NCI-H1436 treated with DMSO at 0.1 percent for 48 hours (cell line): ENCODE results near the gene PDE2A.

Experiments used
- DNase-seq: peaks from one replicate; lab custom pipeline; 2025; lab: John Stamatoyannopoulos, UW

Gene PDE2A

GRCh38 chr11:72636376-72636775, 37.8 kb downstream of the PDE2A start:
- DNase-seq: no peak

GRCh38 chr11:72635933-72636332, 38.3 kb downstream of the PDE2A start:
- DNase-seq: no peak

DNA sequence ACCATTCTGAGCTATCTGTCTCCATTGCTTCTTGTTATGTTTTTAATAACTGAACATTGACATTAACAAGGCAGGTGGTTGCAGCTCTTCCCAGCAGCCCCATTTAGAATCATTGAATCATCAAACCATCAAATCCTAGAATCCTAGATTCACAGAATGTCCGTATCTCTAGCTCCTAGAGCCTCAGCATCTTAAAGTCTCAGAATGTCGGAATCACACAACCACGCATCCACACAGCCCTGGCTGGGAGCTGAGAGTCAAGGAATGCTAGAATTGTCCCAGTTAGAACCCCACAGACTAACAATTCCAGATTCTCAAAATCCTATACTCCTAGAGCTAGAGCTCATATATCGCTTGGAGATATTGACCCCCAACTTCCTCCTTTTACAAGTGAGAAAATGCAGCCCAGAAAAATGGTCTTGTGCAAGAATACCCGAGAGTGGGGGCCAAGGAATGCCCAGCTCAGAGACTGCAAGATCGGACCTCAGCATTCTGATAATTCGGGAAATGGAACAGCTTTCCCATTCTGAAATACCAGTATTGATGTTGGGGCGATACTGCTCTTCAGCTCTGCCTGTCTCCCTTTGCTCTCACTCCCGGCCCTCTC, 38.8 kb downstream of the PDE2A start:
- no peak for DNase-seq

DNA sequence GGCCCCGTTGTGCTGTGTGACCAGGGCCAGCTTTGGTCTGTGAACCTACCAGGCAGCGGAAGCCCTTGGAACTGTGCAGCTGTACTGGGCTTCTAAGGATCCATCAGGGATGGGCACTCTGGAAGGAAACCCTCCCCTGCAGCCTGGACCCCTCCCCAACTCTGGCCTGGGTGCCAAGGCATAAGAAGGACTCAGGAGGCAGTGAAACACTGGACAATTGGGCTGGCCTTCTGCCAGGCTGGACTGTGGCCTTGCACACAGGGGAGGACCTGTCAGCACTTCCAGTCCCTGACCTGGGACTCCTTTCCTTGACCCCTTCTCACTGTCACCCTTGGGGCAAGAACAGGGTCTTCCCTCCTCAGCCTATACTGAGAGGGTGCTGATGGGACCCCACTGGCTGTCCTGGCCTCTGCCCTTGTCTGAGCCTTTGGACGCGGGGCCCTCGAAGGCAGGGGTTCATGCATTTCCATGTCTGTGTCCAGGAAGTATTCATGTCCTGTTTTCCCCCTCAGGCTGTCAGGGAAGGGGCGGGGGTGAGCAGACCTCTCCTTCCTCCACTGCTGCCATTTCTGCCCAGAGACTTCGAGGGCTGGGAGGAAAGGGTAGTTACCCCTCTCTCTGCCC, 39.6 kb downstream of the PDE2A start:
- no peak for DNase-seq

DNA sequence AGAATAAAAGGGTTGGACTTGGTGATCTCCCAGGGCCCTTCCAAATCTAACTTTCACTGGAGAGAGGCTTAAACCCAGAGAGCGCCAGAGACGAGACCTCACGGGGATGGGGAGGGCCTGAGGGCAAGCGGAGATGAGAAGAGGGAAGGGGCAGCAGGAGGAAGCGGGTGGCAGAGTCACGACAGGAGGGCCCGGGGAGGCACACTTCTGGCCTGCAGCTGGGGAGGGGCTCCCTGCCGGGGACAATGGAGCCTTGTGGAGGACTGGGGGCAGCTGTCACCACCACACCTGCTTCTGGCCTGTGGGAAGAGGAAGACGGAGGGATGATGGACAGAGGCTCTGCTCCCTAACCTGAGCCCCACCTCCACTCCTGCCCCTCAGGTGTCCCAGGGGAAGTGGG, 40.2 kb downstream of the PDE2A start:
- no peak for DNase-seq

GRCh38 chr11:72633068-72633467, 41.2 kb downstream of the PDE2A start:
- DNase-seq: no peak

- no peak for DNase-seq
Observed at GRCh38 chr11:72631806-72632731, 42.2 kb downstream of the PDE2A start.

DNA sequence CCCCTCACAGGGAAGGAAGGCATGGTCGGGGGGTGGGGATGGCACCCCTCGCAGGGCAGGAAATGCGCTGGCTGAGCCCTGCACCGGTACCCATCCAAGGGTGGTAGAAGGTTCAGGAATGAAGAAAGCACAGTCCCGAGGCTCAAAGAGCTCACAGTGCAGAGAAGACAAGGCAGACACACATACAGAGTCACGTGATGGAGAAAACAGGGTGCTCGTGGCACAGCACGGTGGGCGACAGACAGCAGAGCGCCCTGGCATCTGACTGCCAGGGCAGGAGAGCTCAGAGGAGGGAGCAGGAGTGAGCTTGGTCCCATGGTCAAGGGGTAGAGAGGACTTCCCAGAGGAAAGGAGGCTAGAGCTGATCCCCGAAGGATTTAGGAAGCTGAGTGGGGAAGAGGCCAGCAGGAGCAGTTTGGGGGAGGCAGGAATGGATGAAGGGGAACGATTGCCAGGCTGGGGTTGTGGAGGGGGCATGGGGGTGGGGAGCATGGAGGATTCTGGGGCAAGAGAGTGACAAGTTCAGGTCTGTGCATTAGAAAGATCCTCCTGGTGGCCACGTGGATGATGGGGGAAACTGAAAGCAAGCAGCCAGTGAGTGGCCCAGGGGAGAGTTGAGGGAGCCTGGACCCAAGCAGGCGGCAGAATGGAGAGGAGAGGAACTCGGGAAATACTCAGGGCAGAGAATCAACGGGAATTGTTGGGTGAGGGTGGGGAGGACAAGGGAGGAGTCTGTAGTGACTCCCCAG, 43.9 kb downstream of the PDE2A start:
- DNase-seq: no peak

- no peak for DNase-seq
Observed at GRCh38 chr11:72629266-72629665, 45.0 kb downstream of the PDE2A start.

- DNase-seq: no peak
Observed at GRCh38 chr11:72627594-72628281, 46.5 kb downstream of the PDE2A start.

GRCh38 chr11:72626414-72626936, 47.7 kb downstream of the PDE2A start:
- no peak for DNase-seq

- no peak for DNase-seq
Observed at GRCh38 chr11:72625691-72626413, 48.4 kb downstream of the PDE2A start.

DNA sequence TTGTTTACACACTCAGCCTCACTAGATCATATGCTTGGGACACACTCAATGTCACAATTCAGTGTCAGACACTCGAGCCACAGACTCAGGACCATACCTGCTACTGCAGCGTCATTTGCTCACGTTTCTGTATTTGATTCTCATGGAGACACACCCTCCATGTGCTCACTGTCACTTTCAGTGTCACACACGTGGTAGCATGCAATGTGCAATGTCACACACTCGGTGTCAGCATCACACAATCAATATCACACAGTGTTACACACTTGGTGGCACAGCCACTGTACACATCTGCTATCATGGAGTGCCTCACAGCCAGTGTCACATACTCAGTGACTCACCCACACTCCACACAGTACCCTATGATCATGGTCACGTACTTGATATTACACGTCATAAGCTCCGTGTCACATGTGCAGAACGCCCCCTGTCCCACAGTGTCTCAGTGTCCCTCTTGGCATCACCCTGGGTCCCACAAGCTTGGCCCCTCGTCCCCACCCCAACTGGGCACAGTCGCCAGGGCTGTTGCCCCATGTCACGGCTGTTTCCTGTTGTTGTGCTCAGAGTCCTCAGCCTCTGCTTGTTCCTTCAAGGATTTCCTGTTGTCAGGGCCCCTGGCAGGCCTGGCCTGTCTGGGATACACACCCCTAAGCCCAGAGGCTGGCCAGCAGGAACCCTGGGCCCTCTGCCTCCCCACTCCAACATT, 49.6 kb downstream of the PDE2A start:
- no peak for DNase-seq

GRCh38 chr11:72623052-72623451, 51.2 kb downstream of the PDE2A start:
- DNase-seq: no peak

DNA sequence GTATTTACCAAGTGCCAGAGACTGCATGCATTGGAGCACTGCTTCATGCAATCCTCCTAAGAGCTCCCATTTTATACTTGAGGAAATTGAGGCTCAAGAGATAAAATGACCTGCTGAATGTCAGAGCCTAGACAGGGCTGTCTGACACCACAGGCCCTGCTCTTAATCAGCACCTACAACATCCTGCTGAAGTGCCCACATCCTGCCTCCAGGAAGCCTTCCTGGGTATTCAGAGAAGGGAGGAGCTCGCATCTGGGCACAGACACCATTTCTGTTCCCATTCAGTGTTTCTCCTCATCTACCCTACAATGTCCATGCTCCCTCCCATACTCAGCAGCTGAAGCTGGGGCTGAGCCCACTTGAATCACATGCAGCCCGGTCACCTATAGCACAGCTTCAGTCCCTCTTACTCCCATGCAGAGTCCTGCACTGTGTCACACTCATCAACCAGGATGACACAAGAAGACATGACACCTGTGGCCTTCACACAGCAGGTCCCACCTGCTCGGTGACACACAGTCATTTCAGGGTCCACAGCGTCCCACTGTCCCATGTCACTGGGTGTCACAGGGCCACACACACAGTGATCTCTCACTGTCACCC, 53.1 kb downstream of the PDE2A start:
- DNase-seq: no peak

GRCh38 chr11:72618803-72619202, 55.4 kb downstream of the PDE2A start:
- no peak for DNase-seq

GRCh38 chr11:72617080-72617762, 57.0 kb downstream of the PDE2A start:
- no peak for DNase-seq

DNA sequence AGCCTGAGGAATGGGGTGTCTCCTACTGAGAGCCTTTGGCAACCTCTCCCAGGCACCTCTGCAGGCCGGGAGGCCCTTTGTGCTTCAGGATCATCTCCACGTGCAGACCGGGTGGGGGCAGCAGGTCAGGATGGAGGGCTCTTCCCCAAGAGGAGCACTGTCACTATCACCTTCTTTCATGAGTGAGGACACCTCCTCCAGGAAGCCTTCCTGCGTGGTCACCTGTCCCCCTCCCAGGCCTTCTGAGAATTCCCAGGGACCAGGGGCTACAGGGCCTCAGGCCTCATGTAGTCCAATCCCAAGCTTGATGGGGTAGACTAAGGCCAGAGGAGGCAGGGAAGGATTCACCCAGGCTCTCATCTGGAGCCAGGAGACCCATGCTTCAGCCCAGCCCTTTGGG, 57.6 kb downstream of the PDE2A start:
- no peak for DNase-seq

DNA sequence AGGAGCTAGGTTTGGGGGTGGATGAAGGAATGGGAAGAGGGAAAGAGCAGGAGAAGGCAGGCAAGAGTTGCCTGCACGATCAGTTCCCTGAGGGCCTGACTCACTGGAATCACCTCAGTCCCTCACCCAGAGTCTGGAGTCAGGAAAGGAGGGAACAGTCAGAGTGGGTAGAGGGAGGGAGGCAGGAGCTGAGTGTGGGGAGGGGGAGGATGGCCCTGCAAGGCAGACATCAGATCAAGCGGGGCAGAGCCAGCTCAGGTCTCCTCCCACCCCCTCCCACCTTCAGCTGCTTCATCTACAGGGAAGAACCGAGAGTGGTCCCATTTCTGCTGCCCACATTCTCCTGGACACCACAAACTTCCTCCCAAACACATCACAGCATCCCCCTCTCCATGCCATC, 58.9 kb downstream of the PDE2A start:
- DNase-seq: no peak
